ENCODE results near the gene CCDC69.
A peak's percentile ranks its signal among the peaks of the same experiment; 100 is the strongest.
"Not testable (repeated sequence)": the region's sequence is repeated elsewhere in the genome, so short reads cannot be mapped to it uniquely, and the experiment has no call there.

The CCDC69 gene

GRCh38 chr5:151222054-151222789, 1.7 kb downstream of the CCDC69 start:
- DNase-seq (ENCODE audit: low spot score), result peak; percentile 35

- DNase-seq (ENCODE audit: low spot score), result peak; percentile 35
These were observed 2.3 kb downstream of the CCDC69 start for GRCh38 chr5:151221574-151221973.

GRCh38 chr5:151219789-151220188, 4.1 kb downstream of the CCDC69 start:
- no peak for DNase-seq (ENCODE audit: low spot score)

- DNase-seq (ENCODE audit: low spot score), result no peak
These were observed 4.8 kb downstream of the CCDC69 start for GRCh38 chr5:151219138-151219537.

- DNase-seq (ENCODE audit: low spot score), result no peak
These were observed 5.7 kb downstream of the CCDC69 start for GRCh38 chr5:151218177-151218576.

- no peak for DNase-seq (ENCODE audit: low spot score)
These were observed 7.1 kb downstream of the CCDC69 start for GRCh38 chr5:151216781-151217180.

GRCh38 chr5:151215546-151215880, 8.4 kb downstream of the CCDC69 start:
- no peak for DNase-seq (ENCODE audit: low spot score)

GRCh38 chr5:151214614-151215545, 9.0 kb downstream of the CCDC69 start:
- DNase-seq (ENCODE audit: low spot score), result peak; percentile 26

GRCh38 chr5:151213803-151214613, 9.9 kb downstream of the CCDC69 start:
- DNase-seq (ENCODE audit: low spot score), result peak; percentile 91

- no peak for DNase-seq (ENCODE audit: low spot score)
These were observed 11.5 kb downstream of the CCDC69 start for GRCh38 chr5:151212406-151212798.

GRCh38 chr5:151208481-151208914, 15.4 kb downstream of the CCDC69 start:
- no peak for DNase-seq (ENCODE audit: low spot score)

- DNase-seq (ENCODE audit: low spot score), result no peak
These were observed 18.5 kb downstream of the CCDC69 start for GRCh38 chr5:151205411-151205810.

GRCh38 chr5:151204051-151204450, 19.8 kb downstream of the CCDC69 start:
- DNase-seq (ENCODE audit: low spot score), result no peak

GRCh38 chr5:151202381-151203139, 21.3 kb downstream of the CCDC69 start:
- DNase-seq (ENCODE audit: low spot score), result peak; percentile 68

GRCh38 chr5:151200913-151201595, 22.8 kb downstream of the CCDC69 start:
- no peak for DNase-seq (ENCODE audit: low spot score)

GRCh38 chr5:151199581-151200185, 24.2 kb downstream of the CCDC69 start:
- no peak for DNase-seq (ENCODE audit: low spot score)

- no peak for DNase-seq (ENCODE audit: low spot score)
These were observed 25.0 kb downstream of the CCDC69 start for GRCh38 chr5:151198861-151199260.

- not testable (repeated sequence) for DNase-seq (ENCODE audit: low spot score)
These were observed 26.6 kb downstream of the CCDC69 start for GRCh38 chr5:151197291-151197600.

- DNase-seq (ENCODE audit: low spot score), result no peak
These were observed 27.2 kb downstream of the CCDC69 start for GRCh38 chr5:151196556-151197290.

- peak; percentile 19 for DNase-seq (ENCODE audit: low spot score)
These were observed 28.3 kb downstream of the CCDC69 start for GRCh38 chr5:151195622-151196021.

Measured in CD4-positive, alpha-beta T cell treated with Interleukin-15 for 4 hours (primary cell).